ENCODE measurements around the gene NPM3.

NPM3 gene

DNA sequence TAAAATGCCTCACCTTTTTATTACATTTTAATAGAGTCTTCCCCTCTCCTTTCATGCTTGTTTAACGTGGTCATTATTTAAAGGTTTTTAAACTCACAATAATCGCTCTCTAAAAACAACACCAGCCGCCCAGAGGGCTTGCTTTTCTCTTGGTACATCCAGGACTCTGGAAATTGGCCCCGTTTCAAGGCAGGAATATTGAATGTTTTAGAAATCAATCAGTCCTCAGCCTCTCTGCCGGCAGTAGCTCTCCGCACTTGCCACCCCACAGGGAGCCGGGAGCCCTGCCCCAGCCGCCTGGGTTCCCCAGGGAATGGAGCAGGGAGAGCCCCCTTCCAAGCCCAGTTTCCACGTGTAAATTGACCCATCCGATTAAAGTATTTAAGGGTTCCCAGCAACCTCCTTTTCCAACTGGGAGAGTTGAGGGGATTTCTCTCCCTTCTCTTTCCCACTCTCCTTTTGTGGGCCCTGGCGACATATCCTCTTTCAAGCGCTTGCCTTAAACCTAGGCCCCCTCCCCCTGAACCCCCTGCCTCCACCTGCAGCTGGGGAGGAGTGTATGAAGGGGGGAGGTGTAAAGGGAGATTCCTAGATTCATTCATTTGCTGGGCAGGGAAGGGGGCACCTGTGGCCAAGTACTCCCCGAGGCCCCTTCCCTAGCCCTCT is 9.2 kb downstream of the NPM3 start:
- peak; percentile 49 for DNase-seq

DNA sequence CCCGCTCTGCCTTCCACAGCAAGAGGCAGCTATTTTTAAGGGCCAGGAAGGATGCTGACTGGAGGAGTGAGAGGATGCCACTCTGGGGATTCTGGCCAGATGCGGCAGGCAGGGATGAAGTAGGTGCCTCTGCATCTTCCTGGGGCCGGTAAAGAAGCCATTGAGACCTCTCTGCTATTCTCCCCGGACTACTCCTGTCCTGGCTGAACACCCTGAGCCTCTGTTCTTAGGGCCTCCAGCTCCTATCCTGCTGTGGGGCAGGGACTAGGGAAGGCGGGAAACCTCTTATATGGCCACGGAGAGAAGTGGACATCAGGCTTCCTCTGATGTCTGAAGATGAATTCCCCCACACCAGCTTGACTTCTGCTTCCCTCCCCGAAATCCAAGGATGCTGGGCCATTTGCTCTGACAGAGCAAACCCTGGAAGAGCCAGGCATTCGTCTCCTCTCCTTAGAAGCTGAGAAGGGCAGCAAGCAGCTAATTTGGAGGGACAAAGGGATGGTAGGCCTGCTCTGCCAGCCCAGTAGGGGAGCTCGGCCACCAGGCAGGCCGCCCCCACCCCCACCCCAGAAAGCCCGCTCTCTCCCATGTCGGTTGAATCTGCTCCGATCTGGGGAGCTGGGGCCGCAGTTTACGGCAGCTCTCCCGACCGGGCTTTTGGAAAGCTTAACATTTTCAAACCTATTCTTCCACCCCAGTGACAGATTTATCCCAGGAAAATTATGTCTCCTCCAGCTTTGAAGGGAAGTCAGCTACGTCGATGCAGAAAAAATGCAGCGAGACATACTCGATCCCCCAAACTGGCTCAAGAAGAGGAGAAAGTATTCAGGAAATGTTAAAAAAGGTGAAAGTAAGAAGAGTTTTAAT is 10.1 kb downstream of the NPM3 start:
- no peak for DNase-seq

DNA sequence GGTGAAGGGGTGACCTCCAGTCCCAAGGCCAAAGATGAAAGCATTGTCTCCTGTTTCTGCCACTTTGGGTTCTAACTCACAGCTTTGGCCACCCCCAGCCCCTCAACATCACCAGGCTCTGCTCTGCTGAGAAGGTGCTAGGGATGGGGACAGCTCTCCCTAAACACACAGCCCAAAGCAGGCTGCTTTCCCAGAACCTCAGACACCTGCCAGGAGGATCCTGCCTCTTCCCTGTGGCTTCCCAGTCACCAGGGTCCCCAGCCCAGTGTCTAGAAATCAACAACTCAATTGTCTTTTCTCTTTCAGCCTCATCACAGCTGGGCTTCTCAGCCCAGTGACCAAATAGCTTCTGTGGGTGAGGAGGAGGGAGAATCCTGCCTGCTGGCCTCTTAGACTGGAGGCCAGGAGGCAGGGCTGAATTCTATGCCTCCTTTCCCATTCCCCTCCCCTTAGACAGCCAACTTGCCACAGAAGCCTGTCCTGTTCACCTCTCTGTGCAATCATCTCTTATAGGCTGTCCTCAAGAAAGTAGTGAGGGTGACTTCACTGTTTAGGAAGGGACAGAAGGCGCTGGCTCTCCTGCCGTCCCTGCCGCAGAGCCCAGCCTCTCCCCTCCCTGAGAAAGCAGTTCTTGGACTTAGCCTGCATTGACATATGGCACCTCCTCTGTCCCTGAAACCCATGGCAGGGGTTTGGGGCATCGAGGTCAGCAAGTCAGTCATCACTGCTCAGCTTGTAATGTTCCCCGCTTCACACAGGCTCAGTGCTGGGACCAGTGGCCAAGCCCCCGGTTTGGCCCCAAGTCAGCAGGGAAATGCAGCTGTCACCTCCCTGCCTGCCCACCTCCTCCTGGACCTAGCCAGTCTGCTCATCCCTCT is 11.0 kb downstream of the NPM3 start:
- no peak for DNase-seq

DNA sequence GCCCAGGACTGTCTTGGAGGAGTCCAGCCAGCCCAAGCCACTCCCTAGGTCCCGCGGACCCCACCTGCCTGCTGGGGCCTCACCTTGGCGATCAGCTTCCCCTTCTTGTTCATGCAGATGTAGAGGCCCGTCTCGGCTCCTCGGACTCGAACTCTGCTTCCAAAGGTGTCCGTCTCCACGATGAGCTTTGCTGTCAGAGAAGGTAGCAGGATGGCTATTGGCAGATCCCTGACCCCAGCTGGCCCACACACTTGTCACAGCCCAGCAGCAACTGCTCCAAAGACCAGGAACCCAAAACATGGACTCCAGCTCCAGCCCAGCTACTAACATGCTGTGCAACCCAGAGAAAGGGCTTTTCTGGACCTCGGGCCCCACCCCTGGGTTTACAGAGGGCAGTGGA is 11.9 kb downstream of the NPM3 start:
- no peak for DNase-seq

DNA sequence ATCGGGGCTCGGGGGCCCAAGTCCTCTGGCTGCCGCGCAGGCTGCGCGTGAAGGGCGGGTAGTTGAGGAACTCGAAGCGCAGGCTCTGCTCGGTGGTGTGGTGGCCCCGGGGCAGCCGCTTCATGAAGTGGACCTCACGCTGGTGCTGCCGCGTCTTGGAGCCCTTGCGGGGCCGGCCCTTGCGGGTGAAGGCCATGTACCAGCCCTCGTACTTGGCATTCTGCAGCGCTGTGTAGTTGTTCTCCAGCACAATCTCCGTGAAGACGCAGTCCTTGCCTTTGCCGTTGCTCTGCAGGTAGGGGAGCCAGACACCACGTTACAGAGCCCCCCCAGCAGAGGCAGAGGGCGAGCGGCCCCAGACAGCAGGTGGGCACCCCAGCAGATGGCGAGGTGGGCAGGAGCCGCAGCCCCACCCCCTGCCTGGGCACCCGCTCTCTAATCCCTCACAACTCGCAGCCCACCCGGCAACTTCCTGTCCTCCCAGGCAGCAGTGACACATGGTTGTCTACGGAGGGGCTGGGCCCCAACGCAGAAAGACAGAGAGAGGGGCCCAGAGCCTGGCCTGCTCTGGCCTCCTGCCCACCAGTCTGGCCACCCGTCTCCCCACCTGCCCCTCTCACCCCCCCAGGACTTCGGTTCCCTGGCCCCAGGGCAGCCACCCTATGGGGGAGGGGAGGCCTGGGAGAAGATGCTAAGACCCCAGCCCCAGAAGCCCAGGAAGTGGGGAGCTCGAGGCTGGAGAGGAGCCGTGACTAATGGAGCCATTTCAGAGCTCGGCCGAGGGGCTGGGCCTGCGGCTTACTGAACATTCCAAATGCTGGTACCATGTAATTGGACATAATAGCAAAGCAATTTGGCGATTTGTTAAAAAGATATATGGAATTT is 12.7 kb downstream of the NPM3 start:
- DNase-seq: no peak

- no peak for DNase-seq
These were observed 13.6 kb downstream of the NPM3 start for GRCh38 chr10:101769541-101770180.

- no peak for DNase-seq
These were observed 14.5 kb downstream of the NPM3 start for GRCh38 chr10:101768791-101769170.

GRCh38 chr10:101767966-101768790 is 15.1 kb downstream of the NPM3 start:
- DNase-seq: no peak

DNA sequence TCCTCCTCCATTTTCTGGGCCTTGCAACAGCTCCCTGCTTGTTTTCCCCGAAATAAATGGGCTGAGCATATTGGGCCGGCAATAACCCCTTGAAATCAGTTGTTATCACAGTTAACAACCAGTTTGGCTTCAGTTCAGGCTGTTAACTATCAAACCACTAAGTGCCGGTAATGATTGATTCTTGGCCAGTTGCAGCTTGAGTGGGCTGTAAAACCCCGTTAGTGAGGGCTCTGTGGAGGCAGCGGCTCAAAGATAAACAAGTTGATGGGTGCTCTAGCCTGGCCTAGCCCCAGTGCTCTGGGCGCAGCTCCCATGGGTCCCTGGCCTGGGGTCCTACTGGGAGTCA is 15.7 kb downstream of the NPM3 start:
- no peak for DNase-seq

DNA sequence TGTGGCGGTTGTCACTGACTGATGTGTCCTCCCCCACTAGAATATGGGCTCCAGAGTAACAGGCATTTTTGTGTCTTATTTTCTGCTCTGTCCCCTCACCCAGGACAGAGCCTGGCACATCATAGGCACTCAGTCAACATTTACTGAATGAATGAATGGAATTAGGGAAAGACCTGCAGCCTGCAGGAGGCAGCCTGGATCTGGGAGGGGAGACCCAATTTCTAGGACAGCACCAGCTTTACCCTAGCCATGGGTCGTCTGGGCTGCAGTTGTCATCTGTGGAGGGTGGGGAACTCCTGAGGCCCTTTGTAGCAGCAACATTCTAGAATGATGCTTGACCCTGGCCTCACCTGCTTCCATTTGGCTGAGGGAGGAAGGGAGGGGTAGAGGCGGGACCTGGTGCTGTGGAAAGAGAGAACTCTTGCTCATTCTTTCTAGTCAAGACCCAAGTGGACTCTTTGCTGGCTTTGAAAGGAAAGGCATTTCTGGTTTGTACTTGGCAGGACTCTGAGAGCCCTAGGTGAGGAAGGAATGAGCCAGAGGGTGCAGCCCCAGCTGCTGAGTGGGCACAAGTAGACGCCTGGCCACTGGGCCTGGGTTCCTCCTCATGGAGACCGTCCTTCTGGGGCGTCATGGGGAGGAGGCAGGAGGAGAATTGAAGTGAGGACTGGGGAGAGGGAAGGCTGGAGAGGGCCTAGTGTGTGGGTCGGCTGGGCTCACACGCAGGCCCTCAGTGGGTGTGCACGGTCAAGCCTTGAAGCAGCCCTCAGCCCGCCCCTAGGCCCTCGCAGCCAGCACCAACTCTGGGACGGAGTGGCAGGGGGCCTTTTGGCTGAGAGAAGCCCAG is 16.3 kb downstream of the NPM3 start:
- no peak for DNase-seq

GRCh38 chr10:101766306-101766705 is 16.9 kb downstream of the NPM3 start:
- DNase-seq: no peak

- no peak for DNase-seq
These were observed 20.0 kb downstream of the NPM3 start for GRCh38 chr10:101763141-101763846.

GRCh38 chr10:101762736-101763135 is 20.5 kb downstream of the NPM3 start:
- no peak for DNase-seq

DNA sequence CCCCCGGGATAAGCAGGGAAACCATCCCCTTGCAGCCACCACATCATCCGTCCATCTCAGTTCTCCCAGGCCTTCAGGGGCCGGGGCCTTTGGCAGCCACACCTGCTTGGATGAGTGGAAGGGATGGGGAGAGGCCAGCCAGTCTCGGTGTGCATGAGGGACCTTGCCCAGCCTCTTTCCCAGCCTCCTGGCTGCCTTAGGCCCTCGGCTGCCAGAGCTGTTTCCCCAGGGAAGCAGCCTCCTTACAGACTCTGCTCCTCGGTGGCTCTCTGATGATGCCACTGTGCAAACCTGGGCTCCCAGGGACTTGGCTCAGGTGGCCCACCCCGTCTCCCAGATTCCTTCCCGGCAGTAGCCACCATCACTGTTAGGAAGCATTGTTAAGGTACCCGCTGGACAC is 22.0 kb downstream of the NPM3 start:
- no peak for DNase-seq

DNA sequence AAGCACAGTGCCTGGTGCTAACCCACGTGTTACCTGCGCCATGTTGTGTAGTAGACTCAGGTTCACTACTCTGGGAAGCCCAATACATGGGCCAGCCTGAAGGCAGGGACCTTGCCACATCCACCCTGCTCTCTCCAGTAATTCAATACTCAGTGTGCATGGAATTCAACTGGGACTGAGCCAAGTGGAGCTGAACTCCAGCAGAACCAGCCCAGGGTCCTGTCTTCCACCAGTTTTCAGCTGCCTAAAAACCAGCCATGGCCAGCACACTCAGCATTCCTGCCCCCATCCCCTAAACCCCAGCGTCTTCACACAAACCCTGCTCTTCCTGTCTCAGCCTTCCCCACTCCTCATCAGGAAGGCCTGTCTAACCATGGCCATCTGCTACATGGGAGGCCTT is 22.7 kb downstream of the NPM3 start:
- no peak for DNase-seq

GRCh38 chr10:101759309-101760247 is 23.7 kb downstream of the NPM3 start:
- DNase-seq: peak; percentile 65

DNA sequence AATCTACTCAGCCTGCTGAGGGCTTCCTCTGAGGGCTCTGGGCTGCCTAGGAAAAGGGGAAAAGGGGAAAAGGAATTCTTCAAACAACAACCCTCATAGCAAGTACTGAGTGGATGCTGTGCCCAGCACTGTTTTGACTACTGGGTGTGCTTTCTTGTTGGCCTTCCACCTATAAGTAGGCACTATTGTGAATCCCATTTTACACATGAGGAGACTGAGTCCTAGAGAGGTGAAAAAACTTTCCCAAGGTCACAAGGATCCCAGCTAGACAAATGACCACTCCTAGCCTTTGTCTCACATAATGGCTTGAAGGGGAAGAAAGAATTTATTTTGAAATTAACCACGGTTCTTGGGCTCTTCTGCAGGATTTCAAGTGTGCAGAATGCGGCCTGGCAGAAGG is 24.4 kb downstream of the NPM3 start:
- DNase-seq: no peak

- no peak for DNase-seq
These were observed 31.0 kb downstream of the NPM3 start for GRCh38 chr10:101752241-101752640.

Data from eye (tissue), 1 donor.